ENCODE measurements around the gene PTPRK.

PTPRK gene

GRCh38 chr6:128455959-128456358 lies 64.4 kb downstream of the PTPRK start:
- TF ChIP-seq REST (IDR thresholded peaks at IDR 0.05; ENCODE audit: low read depth), result no peak
- TF ChIP-seq TCF12 (IDR thresholded peaks at IDR 0.05; ENCODE audit: low read depth), result no peak
- TF ChIP-seq NFIC (IDR thresholded peaks at IDR 0.05), result no peak
- TF ChIP-seq CREB1 (IDR thresholded peaks at IDR 0.05; ENCODE audit: low read depth), result no peak
- TF ChIP-seq TAF1 (IDR thresholded peaks at IDR 0.05; ENCODE audit: low read depth), result no peak
- no peak for TF ChIP-seq YY1 (IDR thresholded peaks at IDR 0.05; ENCODE audit: low read depth)
- no peak for TF ChIP-seq EP300 (IDR thresholded peaks at IDR 0.05; ENCODE audit: borderline replicate concordance)
- TF ChIP-seq RAD21 (IDR thresholded peaks at IDR 0.05; ENCODE audit: low read depth), result no peak
- TF ChIP-seq USF1 (IDR thresholded peaks at IDR 0.05), result no peak
- no peak for TF ChIP-seq MAX (IDR thresholded peaks at IDR 0.05)
- TF ChIP-seq CEBPB (IDR thresholded peaks at IDR 0.05), result no peak
- TF ChIP-seq TEAD4 (IDR thresholded peaks at IDR 0.05), result no peak
- TF ChIP-seq EGR1 (IDR thresholded peaks at IDR 0.05), result no peak

GRCh38 chr6:128452713-128453112 lies 67.7 kb downstream of the PTPRK start:
- TF ChIP-seq RAD21 (IDR thresholded peaks at IDR 0.05; ENCODE audit: low read depth), result no peak

- TF ChIP-seq ZBTB7A (IDR thresholded peaks at IDR 0.05; ENCODE audit: low read depth) (no peak), CEBPB (IDR thresholded peaks at IDR 0.05) (no peak), REST (IDR thresholded peaks at IDR 0.05; ENCODE audit: low read depth) (no peak), YY1 (IDR thresholded peaks at IDR 0.05; ENCODE audit: low read depth) (no peak), RAD21 (IDR thresholded peaks at IDR 0.05; ENCODE audit: low read depth) (no peak), NFIC (IDR thresholded peaks at IDR 0.05) (no peak), MAX (IDR thresholded peaks at IDR 0.05) (no peak)
Measured at GRCh38 chr6:128446497-128446896, 73.9 kb downstream of the PTPRK start.

GRCh38 chr6:128443553-128443952 lies 76.8 kb downstream of the PTPRK start:
- TF ChIP-seq CEBPB (IDR thresholded peaks at IDR 0.05) (no peak), MAX (IDR thresholded peaks at IDR 0.05) (no peak), REST (IDR thresholded peaks at IDR 0.05; ENCODE audit: low read depth) (no peak), TEAD4 (IDR thresholded peaks at IDR 0.05) (no peak), EGR1 (IDR thresholded peaks at IDR 0.05) (no peak), RAD21 (IDR thresholded peaks at IDR 0.05; ENCODE audit: low read depth) (no peak), NFIC (IDR thresholded peaks at IDR 0.05) (no peak), CREB1 (IDR thresholded peaks at IDR 0.05; ENCODE audit: low read depth) (no peak)

- TF ChIP-seq CEBPB (IDR thresholded peaks at IDR 0.05) (no peak), FOXM1 (IDR thresholded peaks at IDR 0.05; ENCODE audit: borderline replicate concordance, low read depth) (no peak), REST (IDR thresholded peaks at IDR 0.05; ENCODE audit: low read depth) (no peak), TCF12 (IDR thresholded peaks at IDR 0.05; ENCODE audit: low read depth) (no peak), CREB1 (IDR thresholded peaks at IDR 0.05; ENCODE audit: low read depth) (no peak)
Measured at GRCh38 chr6:128439627-128440026, 80.8 kb downstream of the PTPRK start.

All from Ishikawa (cell line).